Type B pancreatic cell (in vitro differentiated cells): ENCODE data around the gene VWA2. TPM values are rescaled to one million over a fixed set of nuclear protein-coding genes. Genes with fewer than 3 reads are reported as not detected.

ENCODE experiments used
- DNase-seq: peaks from one replicate; pipeline ENCODE4 v3.0.0; 2021; ENCODE audit warnings: mixed read lengths; ENCODE audit not compliant: unreplicated experiment; ENCODE audit errors: extremely low spot score
- H3K27ac Mint-ChIP-seq: 2 replicates; pipeline ENCODE4 v1.8.0; 2021; ENCODE audit warnings: mild to moderate bottlenecking, mixed read lengths
- H3K27me3 Mint-ChIP-seq: 2 replicates; pipeline ENCODE4 v1.8.0; 2021; ENCODE audit warnings: mixed read lengths
- H3K36me3 Mint-ChIP-seq: 2 replicates; pipeline ENCODE4 v1.8.0; 2021; ENCODE audit warnings: mixed read lengths
- H3K4me1 Mint-ChIP-seq: one replicate; pipeline ENCODE4 v1.8.0; 2021; ENCODE audit warnings: mixed read lengths; ENCODE audit not compliant: unreplicated experiment
- H3K4me3 Mint-ChIP-seq: 2 replicates; pipeline ENCODE4 v1.8.0; 2021; ENCODE audit warnings: mild to moderate bottlenecking, mixed read lengths
- H3K9me3 Mint-ChIP-seq: 2 replicates; pipeline ENCODE4 v1.8.0; 2021; ENCODE audit warnings: mixed read lengths
- CTCF ChIP-seq: fragments of 200-600 bp; sonication (generic); conservative IDR thresholded peaks from 2 replicates; pipeline ENCODE4 v1.5.0; 2021; ENCODE audit warnings: antibody characterized with exemption, mild to moderate bottlenecking
- total RNA-seq: library from RNA; stranded (reverse); gene quantifications from 2 replicates; pipeline ENCODE4 v1.2.1, GENCODE V29; 2021; ENCODE audit warnings: low replicate concordance

The VWA2 gene
- total RNA-seq, 1 donor from 2014 or later: 2.9 TPM

DNA sequence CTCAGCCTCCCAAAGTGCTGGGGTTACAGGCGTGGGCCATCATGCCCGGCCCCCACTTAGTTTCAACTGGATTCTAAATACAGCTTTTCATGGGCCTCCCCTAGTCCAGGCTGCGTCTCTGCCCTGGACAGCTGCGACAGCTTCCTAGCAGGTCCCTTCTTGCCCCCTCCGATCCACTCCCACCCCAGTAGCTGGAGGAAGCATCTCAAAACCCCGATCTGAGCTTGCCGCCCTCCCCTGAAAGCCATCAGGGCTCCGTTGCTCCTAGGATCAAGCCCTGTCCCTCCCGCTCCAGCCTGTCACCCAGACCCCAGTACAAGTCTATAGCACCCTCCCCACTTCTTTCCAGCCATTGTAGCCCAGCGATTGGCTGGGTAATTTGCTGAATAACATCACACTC, 64.5 kb downstream of the VWA2 start:
- H3K27me3 Mint-ChIP-seq: peaks cover 14% of the 10 kb centered on the region
- TF ChIP-seq CTCF: no peak
- no peaks in the 10 kb centered on the region for H3K9me3 Mint-ChIP-seq
- no peaks in the 10 kb centered on the region for H3K36me3 Mint-ChIP-seq
- DNase-seq: no peak
- H3K4me1 Mint-ChIP-seq: peaks cover 13% of the 10 kb centered on the region
- peak overlapping the region; percentile 30 for H3K27ac Mint-ChIP-seq
- H3K4me3 Mint-ChIP-seq: peak overlapping the region; percentile 90

DNA sequence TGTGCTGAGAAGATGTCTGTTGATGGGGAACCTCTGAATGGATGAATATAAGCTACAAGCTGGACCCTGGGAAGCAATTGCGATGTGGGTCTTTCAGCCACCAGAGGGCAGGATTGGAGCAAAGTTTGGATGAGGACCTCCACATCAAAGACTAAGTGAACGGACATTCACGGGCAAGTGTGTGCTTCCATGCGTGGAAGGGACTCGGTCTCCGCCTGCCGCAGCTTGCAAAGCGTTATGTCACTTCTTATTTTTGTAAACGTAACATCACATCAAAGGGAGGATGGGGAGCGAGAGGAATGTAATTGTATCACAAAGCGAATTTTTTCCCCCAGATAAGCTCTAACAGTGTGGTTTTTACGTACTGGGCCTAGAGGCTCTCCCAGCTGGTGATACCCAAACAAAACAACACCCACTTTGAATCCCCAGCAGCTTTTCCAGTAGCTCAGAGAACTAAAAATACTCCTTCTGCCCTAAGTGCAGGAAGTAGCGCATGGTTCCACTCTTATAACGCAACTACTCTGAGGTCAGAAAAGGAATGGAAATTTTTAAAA, 65.0 kb downstream of the VWA2 start:
- no peak for DNase-seq
- peak overlapping the region; percentile 30 for H3K27ac Mint-ChIP-seq
- peaks cover 13% of the 10 kb centered on the region for H3K4me1 Mint-ChIP-seq
- no peaks in the 10 kb centered on the region for H3K36me3 Mint-ChIP-seq
- no peaks in the 10 kb centered on the region for H3K9me3 Mint-ChIP-seq
- peak; percentile 87 for TF ChIP-seq CTCF
- peaks cover 14% of the 10 kb centered on the region for H3K27me3 Mint-ChIP-seq
- H3K4me3 Mint-ChIP-seq: peak overlapping the region; percentile 90

- peaks cover 14% of the 10 kb centered on the region for H3K27me3 Mint-ChIP-seq
- TF ChIP-seq CTCF: peak; percentile 55
- peaks cover 13% of the 10 kb centered on the region for H3K4me1 Mint-ChIP-seq
- no peaks in the 10 kb centered on the region for H3K9me3 Mint-ChIP-seq
- H3K36me3 Mint-ChIP-seq: no peaks in the 10 kb centered on the region
- no peak for DNase-seq
- peak overlapping the region; percentile 30 for H3K27ac Mint-ChIP-seq
- peak overlapping the region; percentile 90 for H3K4me3 Mint-ChIP-seq
These were observed 65.7 kb downstream of the VWA2 start for GRCh38 chr10:114304571-114305421.

DNA sequence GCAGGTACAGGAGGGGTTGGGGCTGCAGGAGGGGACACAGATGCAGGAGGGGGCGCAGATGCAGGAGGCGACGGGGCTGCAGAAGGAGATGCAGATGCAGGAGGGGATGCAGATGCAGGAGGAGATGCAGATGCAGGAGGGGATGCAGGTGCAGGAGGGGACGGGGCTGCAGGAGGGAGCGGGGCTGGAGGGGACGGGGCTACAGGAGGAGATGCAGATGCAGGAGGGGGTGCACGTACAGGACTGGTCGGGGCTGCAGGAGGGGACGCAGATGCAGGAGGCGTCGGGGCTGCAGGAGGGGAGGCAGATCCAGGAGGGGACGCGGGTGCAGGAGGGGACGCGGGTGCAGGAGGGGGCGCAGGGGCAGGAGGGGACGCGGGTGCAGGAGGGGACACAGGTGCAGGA, 66.5 kb downstream of the VWA2 start:
- DNase-seq: no peak
- H3K4me3 Mint-ChIP-seq: peak overlapping the region; percentile 90
- no peaks in the 10 kb centered on the region for H3K36me3 Mint-ChIP-seq
- H3K4me1 Mint-ChIP-seq: peaks cover 13% of the 10 kb centered on the region
- H3K27me3 Mint-ChIP-seq: peaks cover 14% of the 10 kb centered on the region
- no peak for TF ChIP-seq CTCF
- H3K27ac Mint-ChIP-seq: no peak overlapping the region
- H3K9me3 Mint-ChIP-seq: no peaks in the 10 kb centered on the region

DNA sequence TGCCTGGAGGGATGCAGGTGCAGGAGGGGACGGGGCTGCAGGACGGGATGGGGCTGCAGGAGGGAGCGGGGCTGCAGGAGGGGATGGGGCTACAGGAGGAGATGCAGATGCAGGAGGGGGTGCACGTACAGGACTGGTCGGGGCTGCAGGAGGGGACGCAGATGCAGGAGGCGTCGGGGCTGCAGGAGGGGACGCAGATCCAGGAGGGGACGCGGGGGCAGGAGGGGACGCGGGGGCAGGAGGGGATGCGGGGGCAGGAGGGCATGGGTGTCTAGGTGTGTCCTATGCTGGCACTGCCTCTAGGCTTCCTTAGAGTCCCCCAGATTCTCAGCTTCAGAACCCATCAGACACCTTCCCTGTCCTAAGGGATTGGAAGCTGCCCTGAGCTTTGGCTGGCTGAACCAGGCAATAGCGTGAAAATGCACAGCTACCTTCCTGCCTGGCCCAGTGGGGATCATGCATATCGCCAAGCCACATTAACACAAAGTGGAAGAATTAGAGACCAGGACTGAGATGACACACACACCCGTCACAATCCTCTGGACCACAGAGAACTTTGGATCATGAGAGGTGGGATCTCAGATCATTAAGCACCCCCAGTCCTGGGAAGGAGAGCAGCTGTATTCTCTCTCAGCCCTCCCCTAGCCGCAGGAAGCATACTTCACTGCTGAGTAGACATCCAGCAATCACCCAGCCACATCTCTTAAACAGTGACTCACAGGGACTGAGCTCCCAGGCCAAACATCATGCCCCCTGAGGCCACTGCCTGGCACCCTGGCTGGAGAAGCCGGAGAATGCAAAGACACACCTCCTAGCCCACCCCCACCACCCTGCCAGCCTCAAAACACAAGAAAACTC, 67.3 kb downstream of the VWA2 start:
- Mint-ChIP-seq H3K27me3 (peaks cover 14% of the 10 kb centered on the region), H3K4me1 (peaks cover 13% of the 10 kb centered on the region), H3K36me3 (no peaks in the 10 kb centered on the region), H3K27ac (no peak overlapping the region), H3K9me3 (no peaks in the 10 kb centered on the region), H3K4me3 (peak overlapping the region; percentile 73)
- DNase-seq: no peak
- no peak for TF ChIP-seq CTCF
